Measurements from ENCODE around the gene ST14. TPM values are rescaled to one million over a fixed set of nuclear protein-coding genes. Genes with fewer than 3 reads are reported as not detected.

Gene ST14
- total and polyA plus RNA-seq, 12 donors = 0.30 to 5.7 (median 0.67) TPM

DNA sequence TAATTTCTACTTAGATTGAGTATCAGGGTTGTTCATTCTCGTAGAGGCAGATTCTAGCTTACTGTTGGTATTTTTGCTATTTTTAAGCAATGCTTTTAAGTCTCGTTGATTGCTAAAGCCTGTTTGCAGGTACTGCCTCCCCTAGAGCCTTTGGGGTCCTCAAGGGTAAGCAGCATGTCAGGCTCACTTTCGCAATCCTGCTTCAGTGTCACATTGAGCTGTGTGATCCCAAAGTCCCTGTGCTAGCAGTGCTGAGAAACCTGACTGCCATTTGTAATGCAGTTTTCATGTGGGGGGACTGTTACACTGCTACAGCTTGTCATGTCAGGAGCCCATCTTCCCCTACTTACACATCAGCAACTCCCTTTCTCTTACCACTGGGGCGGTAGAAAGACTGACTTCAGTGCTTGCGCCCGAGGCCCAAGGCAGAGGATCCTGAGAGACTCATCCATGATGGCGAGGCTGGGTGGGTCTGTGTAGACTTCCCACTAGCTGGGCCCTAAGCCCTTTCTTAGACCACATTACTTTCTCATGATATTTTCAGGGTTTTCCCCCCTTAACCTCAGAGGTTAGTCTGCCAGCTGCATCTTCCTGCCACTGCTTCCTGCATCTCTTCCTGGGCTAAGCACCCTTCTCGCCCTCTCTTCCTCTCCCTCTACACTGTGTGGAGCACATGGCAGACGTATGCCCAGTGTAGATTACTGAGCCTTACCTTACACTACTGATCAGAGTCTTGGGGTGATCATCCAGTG lies 40.8 kb upstream of the ST14 start:
- no peak overlapping the region for H3K4me3 ChIP-seq
- H3K4me1 ChIP-seq = peaks cover 0 to 72% (median 48%) of the 10 kb centered on the region in 9 donors

DNA sequence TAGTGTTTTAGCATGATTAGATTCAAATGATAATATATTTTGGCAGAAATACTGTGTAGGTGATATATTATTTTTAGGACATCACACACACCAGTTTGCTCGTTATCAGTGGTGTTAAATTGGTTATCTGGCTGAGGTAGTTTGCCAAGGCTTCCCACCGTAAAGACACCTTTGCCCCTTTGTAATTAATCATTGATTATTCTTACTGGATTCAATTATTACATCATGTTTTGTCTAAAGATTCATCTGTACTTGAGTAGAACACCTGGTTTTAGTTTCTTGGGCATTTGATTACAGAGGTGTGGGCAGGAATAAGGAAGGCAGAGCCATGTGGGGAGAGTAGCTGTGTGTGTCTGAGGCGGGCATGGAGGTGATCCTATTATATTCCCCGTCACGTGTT lies 39.5 kb upstream of the ST14 start:
- ATAC-seq = no peak
- H3K36me3 ChIP-seq = peaks cover 0 to 53% (median 15%) of the 10 kb centered on the region in 9 donors
- no peaks in the 10 kb centered on the region for H3K9me3 ChIP-seq
- 72 to 76% methylated on average over 5 of the region's 5 CpGs for WGBS, 2 donors
- H3K27me3 ChIP-seq = no peaks in the 10 kb centered on the region
- DNase-seq = no peak
- H3K4me1 ChIP-seq = peaks cover 0 to 84% (median 48%) of the 10 kb centered on the region in 9 donors
- no peak overlapping the region for H3K27ac ChIP-seq
- intact Hi-C loops (cut with DNase I) = loop anchor here in 5 of 10 donors (5.0 to 10.0 kb wide), 4 partner anchors 45 to 118 kb away; partner anchors contain the start of genes APLP2 (in 1 of the 5) and PRDM10 (in 1 of the 5)
- no peak for TF ChIP-seq CTCF (IDR thresholded peaks at IDR 0.05)
- H3K4me3 ChIP-seq = no peak overlapping the region

More for the DNA sequence above, 40.8 kb upstream of the ST14 start:
- DNase-seq = no peak
- no peak overlapping the region for H3K27ac ChIP-seq
- intact Hi-C loops (cut with DNase I) = loop anchor here in 2 of 10 donors (5.0 kb wide), 1 partner anchor 42 kb away; no protein-coding TSS in a partner anchor
- no peak for ATAC-seq
- H3K9me3 ChIP-seq = no peaks in the 10 kb centered on the region
- H3K36me3 ChIP-seq = peaks cover 0 to 48% (median 14%) of the 10 kb centered on the region in 9 donors
- no peak for TF ChIP-seq CTCF (IDR thresholded peaks at IDR 0.05)
- 91 to 94% methylated on average over 9 of the region's 9 CpGs for WGBS, 2 donors
- H3K27me3 ChIP-seq = no peaks in the 10 kb centered on the region

DNA sequence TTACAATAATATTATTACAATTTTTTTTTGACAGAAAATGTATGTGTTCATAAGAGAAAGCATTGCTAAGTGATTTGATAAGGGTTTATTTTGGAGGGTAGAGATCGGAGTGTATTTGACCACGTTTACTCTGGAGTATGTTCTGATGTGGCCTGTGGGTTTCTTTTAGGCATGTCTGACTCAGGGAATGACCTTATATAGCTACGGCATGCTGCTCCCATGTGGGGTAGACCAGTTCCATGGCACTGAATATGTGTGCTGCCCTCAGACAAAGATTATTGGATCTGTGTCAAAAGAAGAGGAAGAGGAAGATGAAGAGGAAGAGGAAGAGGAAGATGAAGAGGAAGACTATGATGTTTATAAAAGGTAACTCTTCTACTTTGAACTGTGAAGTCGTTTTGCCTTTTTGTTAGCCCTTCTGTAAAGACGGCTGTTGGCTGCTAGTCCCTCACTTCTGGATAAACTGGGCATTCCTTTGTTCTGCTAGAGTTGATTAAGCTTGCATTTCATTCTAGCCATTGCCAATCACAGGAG lies 38.1 kb upstream of the ST14 start:
- no peak for ATAC-seq
- H3K36me3 ChIP-seq = peaks cover 0 to 66% (median 15%) of the 10 kb centered on the region in 9 donors
- no peaks in the 10 kb centered on the region for H3K9me3 ChIP-seq
- TF ChIP-seq CTCF (IDR thresholded peaks at IDR 0.05) = no peak
- no peaks in the 10 kb centered on the region for H3K27me3 ChIP-seq
- no peak overlapping the region for H3K4me3 ChIP-seq
- peak overlapping the region in 7 of 10 donors; percentile 5 to 83 (median 33) for H3K27ac ChIP-seq
- intact Hi-C loops (cut with DNase I) = loop anchor here in 5 of 10 donors (5.0 to 10.0 kb wide), 4 partner anchors 47 to 119 kb away; partner anchors contain the start of genes APLP2 (in 1 of the 5) and PRDM10 (in 1 of the 5)
- peaks cover 0 to 91% (median 38%) of the 10 kb centered on the region in 9 donors for H3K4me1 ChIP-seq
- DNase-seq = no peak
- 58 to 66% methylated on average over 5 of the region's 5 CpGs for WGBS, 2 donors

DNA sequence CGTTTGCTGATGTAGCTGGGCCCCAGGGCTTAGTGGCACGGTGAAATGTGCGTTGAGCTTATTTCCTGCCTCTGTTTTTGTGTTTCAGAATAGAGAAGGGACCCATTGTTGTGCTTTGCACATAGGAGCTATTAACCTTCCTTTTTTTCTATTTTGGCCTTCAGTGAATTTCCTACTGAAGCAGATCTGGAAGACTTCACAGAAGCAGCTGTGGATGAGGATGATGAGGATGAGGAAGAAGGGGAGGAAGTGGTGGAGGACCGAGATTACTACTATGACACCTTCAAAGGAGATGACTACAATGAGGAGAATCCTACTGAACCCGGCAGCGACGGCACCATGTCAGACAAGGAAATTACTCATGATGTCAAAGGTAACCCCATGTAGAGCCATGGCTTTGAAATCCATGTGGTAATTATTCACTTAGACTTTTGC lies 37.4 kb upstream of the ST14 start:
- intact Hi-C loops (cut with DNase I) = loop anchor here in 5 of 10 donors (5.0 to 10.0 kb wide), 4 partner anchors 47 to 120 kb away; partner anchors contain the start of genes APLP2 (in 1 of the 5) and PRDM10 (in 1 of the 5)
- H3K4me3 ChIP-seq = no peak overlapping the region
- H3K36me3 ChIP-seq = peaks cover 0 to 66% (median 16%) of the 10 kb centered on the region in 9 donors
- 50 to 74% methylated on average over 7 of the region's 7 CpGs for WGBS, 2 donors
- no peak for TF ChIP-seq CTCF (IDR thresholded peaks at IDR 0.05)
- peaks cover 0 to 92% (median 38%) of the 10 kb centered on the region in 9 donors for H3K4me1 ChIP-seq
- ATAC-seq = peak in 3 of 8 donors; percentile 43 to 64 (median 49)
- peak overlapping the region in 5 of 10 donors; percentile 23 to 83 (median 56) for H3K27ac ChIP-seq
- H3K27me3 ChIP-seq = no peaks in the 10 kb centered on the region
- DNase-seq = no peak
- no peaks in the 10 kb centered on the region for H3K9me3 ChIP-seq

All from heart right ventricle (tissue), 16 donors.